HEK293T (cell line): ENCODE data around the gene ZNF431.
A peak's percentile ranks its signal among the peaks of the same experiment; 100 is the strongest.

Source experiments
- CTCF ChIA-PET: fragments of 350-600 bp; formaldehyde crosslinking; extraction: SDS; loops from one replicate; lab custom pipeline; 2021; ENCODE audit warnings: antibody characterized with exemption, inconsistent platforms; lab: Yijun Ruan, JAX
- POLR2A ChIA-PET: fragments of 350-600 bp; formaldehyde crosslinking; extraction: SDS; loops from one replicate; lab custom pipeline; 2020; ENCODE audit warnings: antibody characterized with exemption, inconsistent platforms; lab: Yijun Ruan, JAX
- DNase-seq: peaks from one replicate; pipeline ENCODE4 v3.0.0; 2012; ENCODE audit warnings: mixed read lengths; ENCODE audit errors: extremely low spot score
- ARNT ChIP-seq: fragments of 450-650 bp; IDR thresholded peaks from 2 replicates; pipeline ENCODE4 v1.6.1; 2017; ENCODE audit warnings: mild to moderate bottlenecking
- BHLHE40 ChIP-seq: fragments of 450-650 bp; IDR thresholded peaks from 2 replicates; pipeline ENCODE4 v1.6.1; 2016; ENCODE audit warnings: mild to moderate bottlenecking, moderate library complexity, borderline replicate concordance
- CTBP1 ChIP-seq: fragments of 450-650 bp; IDR thresholded peaks from 2 replicates; pipeline ENCODE4 v1.6.1; 2016; ENCODE audit warnings: borderline replicate concordance
- ELF4 ChIP-seq: fragments of 450-650 bp; IDR thresholded peaks from 2 replicates; pipeline ENCODE4 v1.6.1; 2017; ENCODE audit warnings: antibody characterized with exemption
- FOXA1 ChIP-seq: fragments of 450-650 bp; IDR thresholded peaks from 2 replicates; pipeline ENCODE4 v1.6.1; 2016; ENCODE audit warnings: mild to moderate bottlenecking
- FOXK2 ChIP-seq: fragments of 450-650 bp; IDR thresholded peaks from 2 replicates; pipeline ENCODE4 v1.6.1; 2016; ENCODE audit warnings: mild to moderate bottlenecking
- FOXM1 ChIP-seq: fragments of 450-650 bp; IDR thresholded peaks from 2 replicates; pipeline ENCODE4 v1.6.1; 2017; ENCODE audit warnings: mild to moderate bottlenecking, borderline replicate concordance
- HDGF ChIP-seq: fragments of 450-650 bp; IDR thresholded peaks from 2 replicates; pipeline ENCODE4 v1.6.1; 2017; ENCODE audit warnings: antibody characterized with exemption, borderline replicate concordance
- L3MBTL2 ChIP-seq: fragments of 450-650 bp; conservative IDR thresholded peaks from 2 replicates; pipeline ENCODE4 v1.6.1; 2016; ENCODE audit warnings: mild to moderate bottlenecking
- LEF1 ChIP-seq: fragments of 450-650 bp; IDR thresholded peaks from 2 replicates; pipeline ENCODE4 v1.6.1; 2017; ENCODE audit warnings: mild to moderate bottlenecking, borderline replicate concordance
- NFRKB ChIP-seq: fragments of 450-650 bp; IDR thresholded peaks from 2 replicates; pipeline ENCODE4 v1.6.1; 2016; ENCODE audit warnings: mild to moderate bottlenecking, moderate library complexity
- SP1 ChIP-seq: fragments of 450-650 bp; IDR thresholded peaks from 2 replicates; pipeline ENCODE4 v1.6.1; 2017
- SUZ12 ChIP-seq: fragments of 450-650 bp; IDR thresholded peaks from 2 replicates; pipeline ENCODE4 v1.6.1; 2016; ENCODE audit warnings: mild to moderate bottlenecking
- TARDBP ChIP-seq: fragments of 450-650 bp; IDR thresholded peaks from 2 replicates; pipeline ENCODE4 v1.6.1; 2016
- ZNF384 ChIP-seq: fragments of 450-650 bp; IDR thresholded peaks from 2 replicates; pipeline ENCODE4 v1.6.1; 2016
- TF ChIP-seq, protein P1 (sequence below): fragments of 450-650 bp; IDR thresholded peaks from 2 replicates; pipeline ENCODE4 v1.6.1; 2016

ZNF431 gene

DNA sequence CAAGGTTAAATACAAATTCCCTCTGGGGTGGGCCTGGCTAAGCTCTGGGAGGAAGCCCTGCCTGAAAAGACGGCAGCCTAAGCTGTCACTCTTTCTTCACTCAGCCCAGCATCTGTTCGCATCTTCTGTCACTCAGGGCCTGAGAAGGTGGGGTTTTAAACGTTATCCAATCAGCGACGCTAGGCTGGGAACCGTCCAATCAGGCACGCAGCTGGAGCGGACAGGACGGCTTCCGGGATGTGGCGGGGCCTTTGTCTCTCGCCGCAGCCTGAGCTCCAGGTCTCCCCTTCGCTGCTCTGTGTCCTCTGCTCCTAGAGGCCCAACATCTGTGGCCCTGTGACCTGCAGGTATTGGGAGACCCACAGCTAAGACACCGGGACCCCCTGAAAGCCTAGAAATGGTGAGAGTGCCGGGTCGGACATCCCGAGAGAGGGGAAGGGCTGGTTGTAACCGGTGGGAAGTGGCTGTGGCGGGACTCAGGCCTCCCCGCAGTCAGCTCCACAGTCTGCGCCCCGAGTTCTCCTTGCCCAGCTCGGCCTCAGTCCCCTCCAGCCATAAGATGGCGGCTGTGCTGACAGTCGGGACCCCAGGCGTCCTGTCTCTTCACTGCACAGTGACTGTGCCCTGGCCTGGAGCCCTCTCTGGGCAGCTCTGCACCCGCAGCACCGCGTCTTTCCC, at the start of gene ZNF431:
ZNF431 (plus strand) TSS at position 254 of the 678 bp plus-strand sequence; CDS start at position 398, 144 bp downstream.
- ChIA-PET POLR2A (interaction anchor here (0.7 to 1.5 kb wide), 11 partner anchors 9 to 1366 kb away, joined by 3 to 12 read pairs (median 4); partner anchors contain the start of genes ZNF430 and ZNF714), CTCF (no interaction called here)
- peak; percentile 78 for DNase-seq
- TF ChIP-seq SP1 (no peak), ARNT (no peak), FOXM1 (no peak)
- TF ChIP-seq, protein P1, sequence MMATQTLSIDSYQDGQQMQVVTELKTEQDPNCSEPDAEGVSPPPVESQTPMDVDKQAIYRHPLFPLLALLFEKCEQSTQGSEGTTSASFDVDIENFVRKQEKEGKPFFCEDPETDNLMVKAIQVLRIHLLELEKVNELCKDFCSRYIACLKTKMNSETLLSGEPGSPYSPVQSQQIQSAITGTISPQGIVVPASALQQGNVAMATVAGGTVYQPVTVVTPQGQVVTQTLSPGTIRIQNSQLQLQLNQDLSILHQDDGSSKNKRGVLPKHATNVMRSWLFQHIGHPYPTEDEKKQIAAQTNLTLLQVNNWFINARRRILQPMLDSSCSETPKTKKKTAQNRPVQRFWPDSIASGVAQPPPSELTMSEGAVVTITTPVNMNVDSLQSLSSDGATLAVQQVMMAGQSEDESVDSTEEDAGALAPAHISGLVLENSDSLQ = peak; percentile 98

DNA sequence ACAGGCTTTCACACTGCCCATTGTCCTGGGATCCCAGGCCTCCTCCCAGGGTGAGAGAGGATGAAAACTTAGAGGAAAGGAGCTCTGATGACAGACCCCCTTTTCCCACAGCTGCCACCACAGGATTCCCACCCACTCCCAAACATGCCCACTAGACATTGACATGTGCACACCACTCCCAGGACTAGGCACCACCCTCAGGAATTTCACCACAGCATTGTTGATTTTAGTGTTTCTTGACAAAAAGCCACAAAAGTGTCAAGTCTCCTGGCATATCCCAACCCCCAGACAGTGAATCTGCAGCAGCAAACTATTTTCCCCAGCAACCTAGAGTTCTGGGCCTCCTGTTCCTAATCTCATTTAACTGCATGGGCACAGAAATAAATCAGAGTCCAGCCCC, 49.7 kb upstream of the ZNF431 start:
- TF ChIP-seq FOXA1 = no peak
- TF ChIP-seq SUZ12 = no peak
- no peak for TF ChIP-seq FOXM1
- no peak for TF ChIP-seq FOXK2
- no peak for TF ChIP-seq SP1
- ChIA-PET CTCF (no interaction called here), POLR2A (interaction anchor here (1.1 to 2.9 kb wide), 2 partner anchors 10 to 61 kb away, joined by 3 to 9 read pairs; partner anchors contain the start of gene ZNF714)
- no peak for DNase-seq

DNA sequence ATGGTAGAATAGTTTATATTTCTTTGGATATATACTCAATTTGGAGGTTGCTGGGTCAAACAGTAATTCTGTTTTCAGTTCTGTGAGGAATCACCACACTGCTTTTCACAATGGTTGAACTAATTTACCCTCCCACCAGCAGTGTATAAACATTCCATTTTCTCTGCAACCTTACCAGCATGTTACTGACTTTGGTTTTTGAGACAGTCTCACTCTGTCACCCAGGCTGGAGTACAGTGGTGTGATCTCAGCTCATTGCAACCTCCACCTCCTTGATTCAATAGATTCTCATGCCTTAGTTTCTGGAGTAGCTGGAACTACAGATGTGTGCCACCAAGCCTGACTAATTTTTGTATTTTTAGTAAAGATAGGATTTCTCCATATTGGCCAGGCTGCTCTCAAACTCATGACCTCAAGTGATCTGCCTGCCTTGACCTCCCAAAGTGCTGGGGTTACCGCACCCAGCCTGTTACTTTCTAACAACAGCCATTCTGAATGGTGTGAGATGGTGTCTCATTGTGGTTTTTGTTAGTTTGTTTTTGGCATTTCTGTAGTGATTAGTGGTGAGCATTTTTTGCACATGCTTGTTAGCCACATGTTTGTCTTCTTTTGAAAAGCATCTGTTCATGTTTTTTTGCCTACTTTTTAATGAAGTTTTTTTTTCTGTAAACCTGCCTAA, 47.4 kb upstream of the ZNF431 start:
- DNase-seq = no peak
- ChIA-PET CTCF (interaction anchor here (0.5 kb wide), 1 partner anchor 11 kb away, joined by 3 read pairs; no protein-coding TSS in a partner anchor), POLR2A (interaction anchor here (2.9 kb wide), 1 partner anchor 12 kb away, joined by 9 read pairs; the partner anchor contains the start of gene ZNF714)
- TF ChIP-seq NFRKB = no peak
- TF ChIP-seq CTBP1 = no peak
- TF ChIP-seq, protein P1 = no peak
- TF ChIP-seq FOXA1 = no peak
- TF ChIP-seq TARDBP = no peak
- TF ChIP-seq FOXM1 = no peak
- no peak for TF ChIP-seq L3MBTL2
- no peak for TF ChIP-seq SUZ12

DNA sequence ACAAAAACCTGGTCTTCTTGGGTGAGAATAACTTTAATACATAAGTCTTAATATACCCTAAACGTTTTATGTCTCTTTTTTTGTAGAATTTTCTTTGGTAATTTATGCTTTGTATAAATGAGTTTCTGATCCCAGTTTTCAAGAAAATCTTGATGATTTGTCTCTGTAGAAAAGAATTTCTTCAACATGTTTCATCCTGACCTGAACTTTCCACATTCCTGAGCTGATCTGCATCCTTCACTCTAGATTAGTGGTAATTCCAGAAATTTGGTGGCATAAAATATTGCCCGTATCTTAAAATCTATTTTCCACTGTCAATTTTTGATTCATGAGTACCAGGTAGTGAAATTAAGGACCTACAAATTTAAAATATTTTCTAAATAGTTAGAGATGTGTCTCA, 43.5 kb upstream of the ZNF431 start:
- ChIA-PET POLR2A (no interaction called here), CTCF (no interaction called here)
- no peak for TF ChIP-seq SUZ12
- no peak for TF ChIP-seq FOXM1
- TF ChIP-seq SP1 = no peak
- TF ChIP-seq, protein P1 = no peak
- TF ChIP-seq HDGF = no peak
- no peak for TF ChIP-seq L3MBTL2
- no peak for DNase-seq

DNA sequence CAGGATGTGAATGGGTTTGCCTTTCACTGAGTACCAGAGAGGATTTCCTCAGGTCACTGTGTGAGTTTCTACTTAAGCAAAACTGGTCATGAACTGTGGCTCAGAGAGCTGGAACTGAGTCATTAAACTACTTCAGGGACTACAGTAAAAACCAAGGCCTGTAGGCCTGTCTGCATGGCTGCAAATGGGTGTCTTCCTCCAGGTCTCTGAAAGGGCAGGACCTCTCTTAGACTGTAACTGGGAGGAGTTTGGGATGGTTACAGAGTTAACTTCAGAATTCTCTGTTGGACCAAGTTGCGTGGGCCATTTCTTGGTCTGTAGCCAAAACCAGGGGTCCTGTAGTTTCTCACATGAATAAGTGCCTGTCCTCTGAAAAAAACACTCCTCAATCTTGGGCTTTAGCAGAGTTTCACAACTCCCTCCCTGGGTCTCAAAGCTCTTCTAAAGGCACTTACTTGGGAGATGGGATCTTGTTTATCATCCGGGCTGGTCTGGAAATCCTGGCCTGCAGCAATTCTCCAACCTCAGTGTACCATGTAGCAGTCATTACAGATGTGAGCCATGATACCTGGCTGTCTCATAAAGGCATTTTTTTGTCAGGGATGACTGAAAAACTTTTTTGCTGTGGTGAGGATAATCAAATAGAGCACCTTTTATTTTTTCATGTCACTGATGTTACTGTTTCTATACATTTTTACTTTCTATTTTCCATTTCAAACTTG, 40.2 kb upstream of the ZNF431 start:
- POLR2A ChIA-PET = no interaction called here
- CTCF ChIA-PET = no interaction called here
- TF ChIP-seq SP1 (no peak), SUZ12 (no peak), FOXA1 (no peak), ZNF384 (no peak), TARDBP (no peak), FOXM1 (no peak), HDGF (no peak), L3MBTL2 (no peak), FOXK2 (no peak), ARNT (no peak), CTBP1 (no peak), ELF4 (no peak), LEF1 (no peak), BHLHE40 (no peak), NFRKB (no peak)
- TF ChIP-seq, protein P1 = no peak
- no peak for DNase-seq

DNA sequence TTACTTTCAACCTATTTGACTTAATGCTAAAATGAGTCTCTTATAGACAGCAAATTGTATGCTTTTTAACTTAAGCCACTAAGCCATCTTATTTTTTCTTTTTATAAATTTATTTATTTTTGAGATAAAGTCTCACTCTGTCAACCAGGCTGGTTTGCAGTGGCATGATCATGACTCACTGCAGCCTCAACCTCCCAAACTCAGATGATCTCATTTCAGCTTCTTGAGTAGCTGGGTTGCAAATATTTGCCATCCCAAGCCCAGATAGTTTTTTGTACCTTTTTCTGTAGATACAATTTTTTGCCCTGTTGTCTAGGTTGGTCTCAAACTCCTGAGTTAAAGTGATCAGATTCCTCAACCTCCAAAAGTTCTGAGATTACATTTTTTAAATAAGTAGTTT, 32.7 kb upstream of the ZNF431 start:
- TF ChIP-seq FOXK2 (no peak), BHLHE40 (no peak), CTBP1 (no peak), FOXA1 (no peak), TARDBP (no peak), FOXM1 (no peak), SP1 (no peak), LEF1 (no peak), ZNF384 (no peak), ARNT (no peak)
- CTCF ChIA-PET = no interaction called here

More for the DNA sequence above, 32.7 kb upstream of the ZNF431 start:
- POLR2A ChIA-PET = no interaction called here
- no peak for DNase-seq
